Liver (tissue), 3 donors: Measurements from ENCODE around the gene MEIS2.

Experiments
- GABPA ChIP-seq, 2 donors: IDR thresholded peaks in 1 of 2; conservative IDR thresholded peaks in 1 of 2; 2 replicates each; pipeline ENCODE4 v1.6.1; 2016; ENCODE audit warnings: antibody characterized with exemption in 2 of 2, mild to moderate bottlenecking in 1 of 2, moderate library complexity in 1 of 2
- JUND ChIP-seq, 2 donors: IDR thresholded peaks; 2 replicates each; pipeline ENCODE4 v1.6.1; 2016; ENCODE audit warnings: antibody characterized with exemption in 2 of 2
- RAD21 ChIP-seq, 2 donors: IDR thresholded peaks; 2 replicates each; pipeline ENCODE4 v1.6.1; 2016; ENCODE audit warnings: antibody characterized with exemption in 2 of 2, mild to moderate bottlenecking in 2 of 2
- TF ChIP-seq, protein P1 (sequence below): fragments of 150-350 bp; IDR thresholded peaks from 2 replicates; pipeline ENCODE4 v1.5.1; 2017; ENCODE audit warnings: improper control_type of control experiment, low read depth, low read length; ENCODE audit not compliant: missing input control
- donor health status: healthy.
- donor health status: healthy.

DNA sequence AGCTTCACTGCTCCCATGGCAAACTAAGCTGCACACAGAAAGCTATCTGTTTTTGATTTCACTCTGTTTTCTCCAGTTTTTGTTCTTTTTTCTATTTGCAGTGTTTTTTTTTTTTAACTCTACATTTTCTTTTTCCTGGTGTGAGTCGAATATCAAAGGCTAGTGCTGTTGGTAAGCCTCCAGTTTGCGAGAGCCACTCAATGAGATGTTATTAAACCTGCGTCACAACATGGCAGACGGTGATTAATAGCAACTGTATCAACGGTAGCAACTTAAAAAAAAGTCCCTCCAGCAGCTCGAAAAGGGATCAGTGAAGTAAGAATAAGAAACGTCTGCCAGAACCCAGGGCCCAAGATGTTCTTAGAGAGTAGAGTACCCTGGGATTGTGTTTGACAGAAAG, 84.1 kb downstream of the MEIS2 start:
- TF ChIP-seq, protein P1, sequence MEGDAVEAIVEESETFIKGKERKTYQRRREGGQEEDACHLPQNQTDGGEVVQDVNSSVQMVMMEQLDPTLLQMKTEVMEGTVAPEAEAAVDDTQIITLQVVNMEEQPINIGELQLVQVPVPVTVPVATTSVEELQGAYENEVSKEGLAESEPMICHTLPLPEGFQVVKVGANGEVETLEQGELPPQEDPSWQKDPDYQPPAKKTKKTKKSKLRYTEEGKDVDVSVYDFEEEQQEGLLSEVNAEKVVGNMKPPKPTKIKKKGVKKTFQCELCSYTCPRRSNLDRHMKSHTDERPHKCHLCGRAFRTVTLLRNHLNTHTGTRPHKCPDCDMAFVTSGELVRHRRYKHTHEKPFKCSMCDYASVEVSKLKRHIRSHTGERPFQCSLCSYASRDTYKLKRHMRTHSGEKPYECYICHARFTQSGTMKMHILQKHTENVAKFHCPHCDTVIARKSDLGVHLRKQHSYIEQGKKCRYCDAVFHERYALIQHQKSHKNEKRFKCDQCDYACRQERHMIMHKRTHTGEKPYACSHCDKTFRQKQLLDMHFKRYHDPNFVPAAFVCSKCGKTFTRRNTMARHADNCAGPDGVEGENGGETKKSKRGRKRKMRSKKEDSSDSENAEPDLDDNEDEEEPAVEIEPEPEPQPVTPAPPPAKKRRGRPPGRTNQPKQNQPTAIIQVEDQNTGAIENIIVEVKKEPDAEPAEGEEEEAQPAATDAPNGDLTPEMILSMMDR, result no peak
- TF ChIP-seq JUND (IDR thresholded peaks at IDR 0.05) (no peak), RAD21 (IDR thresholded peaks at IDR 0.05) (no peak), GABPA (IDR thresholded peaks at IDR 0.05 in 1 of 2, conservative IDR thresholded peaks at IDR 0.05 in 1 of 2) (no peak)
